Smooth muscle cell (in vitro differentiated cells): ENCODE data around the gene TMEM243. TPM values are rescaled to one million over a fixed set of nuclear protein-coding genes. Genes with fewer than 3 reads are reported as not detected.
A peak's percentile ranks its signal among the peaks of the same experiment; 100 is the strongest.

Experiments
- DNase-seq: peaks from one replicate; lab custom pipeline; 2025; ENCODE audit not compliant: unreplicated experiment; lab: John Stamatoyannopoulos, UW
- H2AFZ ChIP-seq: fragments of 200-600 bp; sonication (generic); 2 replicates; pipeline ENCODE4 v1.6.0; 2016; ENCODE audit warnings: antibody characterized with exemption, low read depth, mild to moderate bottlenecking
- H3F3A ChIP-seq: fragments of 200-600 bp; sonication (generic); 2 replicates; pipeline ENCODE4 v1.6.0; 2017; ENCODE audit warnings: antibody characterized with exemption, low read depth
- H3K27ac ChIP-seq: fragments of 200-600 bp; sonication (generic); 2 replicates; pipeline ENCODE4 v1.5.1; 2016; ENCODE audit warnings: low read depth, mild to moderate bottlenecking
- H3K27me3 ChIP-seq: fragments of 200-600 bp; sonication (generic); 2 replicates; pipeline ENCODE4 v1.6.1; 2016; ENCODE audit warnings: low read depth, mild to moderate bottlenecking
- H3K36me3 ChIP-seq: fragments of 200-600 bp; sonication (generic); 2 replicates; pipeline ENCODE4 v1.5.1; 2016; ENCODE audit warnings: low read depth
- H3K4me1 ChIP-seq: fragments of 200-600 bp; sonication (generic); 2 replicates; pipeline ENCODE4 v1.5.1; 2016; ENCODE audit warnings: low read depth
- H3K4me2 ChIP-seq: fragments of 200-600 bp; sonication (generic); 2 replicates; pipeline ENCODE4 v1.6.0; 2016; ENCODE audit warnings: mild to moderate bottlenecking
- H3K4me3 ChIP-seq: fragments of 200-600 bp; sonication (generic); 2 replicates; pipeline ENCODE4 v1.5.1; 2016; ENCODE audit warnings: mild to moderate bottlenecking
- H3K79me2 ChIP-seq: fragments of 200-600 bp; sonication (generic); 2 replicates; pipeline ENCODE4 v1.6.0; 2016; ENCODE audit warnings: low read depth, mild to moderate bottlenecking
- H3K9ac ChIP-seq: fragments of 200-600 bp; sonication (generic); 2 replicates; pipeline ENCODE4 v1.6.0; 2016; ENCODE audit warnings: low read depth
- H3K9me3 ChIP-seq: fragments of 200-600 bp; sonication (generic); replicated peaks from 2 replicates; pipeline ENCODE4 v1.5.1; 2016; ENCODE audit warnings: low read depth
- H4K20me1 ChIP-seq: fragments of 200-600 bp; sonication (generic); 2 replicates; pipeline ENCODE4 v1.6.0; 2016; ENCODE audit warnings: low read depth
- CTCF ChIP-seq: fragments of 200-600 bp; sonication (generic); IDR thresholded peaks from 2 replicates; pipeline ENCODE4 v1.5.1; 2017; ENCODE audit warnings: borderline replicate concordance, mild to moderate bottlenecking, antibody characterized with exemption; ENCODE audit not compliant: insufficient read depth, poor library complexity, severe bottlenecking
- WGBS: methylation state at CpG from one replicate; pipeline ENCODE4 v1.1.7; 2016; ENCODE audit warnings: low lambda C conversion rate; 5-methylcytosine and 5-hydroxymethylcytosine counted together
- polyA plus RNA-seq: library from polyadenylated mRNA; unstranded; fragments of >200 nt; fragmentation: Nextera tagmentation; extraction: Ambion mirVana; gene quantifications from 2 replicates; pipeline ENCODE4 v1.2.1, GENCODE V29; 2016
- total RNA-seq: library from RNA; depleted of rRNA; stranded (reverse); fragments of >200 nt; gene quantifications from 2 replicates; pipeline ENCODE4 v1.2.3, GENCODE V29; 2014

TMEM243 gene
- total and polyA plus RNA-seq, 2 experiments from 2014 or later, result 32.7 to 43.7 TPM

GRCh38 chr7:87173471-87173870 lies 46.1 kb downstream of the TMEM243 start:
- DNase-seq, result no peak
- peaks cover 79% of the 10 kb centered on the region for H4K20me1 ChIP-seq
- H3K4me3 ChIP-seq, result no peak overlapping the region
- H3K9ac ChIP-seq, result no peak overlapping the region
- no peaks in the 10 kb centered on the region for H3K27me3 ChIP-seq
- H3K4me1 ChIP-seq, result no peaks in the 10 kb centered on the region
- no peaks in the 10 kb centered on the region for H3K9me3 ChIP-seq
- H3K4me2 ChIP-seq, result no peak overlapping the region
- peaks cover 59% of the 10 kb centered on the region for H3K36me3 ChIP-seq
- WGBS, result 71% methylated on average over 1 of the region's 1 CpG
- peaks cover 40% of the 10 kb centered on the region for H3K79me2 ChIP-seq
- no peaks in the 10 kb centered on the region for H3F3A ChIP-seq
- H3K27ac ChIP-seq, result peak overlapping the region; percentile 4
- H2AFZ ChIP-seq, result no peak overlapping the region
- no peak for TF ChIP-seq CTCF

- no peaks in the 10 kb centered on the region for H3K27me3 ChIP-seq
- peaks cover 67% of the 10 kb centered on the region for H3K36me3 ChIP-seq
- no peak for DNase-seq
- TF ChIP-seq CTCF, result no peak
- H3K9ac ChIP-seq, result no peak overlapping the region
- no peak overlapping the region for H2AFZ ChIP-seq
- H3K9me3 ChIP-seq, result no peaks in the 10 kb centered on the region
- no peak overlapping the region for H3K27ac ChIP-seq
- peaks cover 5% of the 10 kb centered on the region for H3F3A ChIP-seq
- no peaks in the 10 kb centered on the region for H3K4me1 ChIP-seq
- H3K79me2 ChIP-seq, result peaks cover 32% of the 10 kb centered on the region
- H3K4me2 ChIP-seq, result no peak overlapping the region
- peaks cover 79% of the 10 kb centered on the region for H4K20me1 ChIP-seq
- no peak overlapping the region for H3K4me3 ChIP-seq
Measured at GRCh38 chr7:87171282-87171934, 48.1 kb downstream of the TMEM243 start.

GRCh38 chr7:87170828-87171227 lies 48.7 kb downstream of the TMEM243 start:
- over 99% methylated on average over 3 of the region's 3 CpGs for WGBS
- Histone ChIP-seq H2AFZ (no peak overlapping the region), H3K4me2 (no peak overlapping the region), H3K27ac (no peak overlapping the region), H3K9ac (no peak overlapping the region), H3K4me1 (no peaks in the 10 kb centered on the region), H3K79me2 (peaks cover 32% of the 10 kb centered on the region), H4K20me1 (peaks cover 79% of the 10 kb centered on the region), H3K9me3 (no peaks in the 10 kb centered on the region), H3K27me3 (no peaks in the 10 kb centered on the region), H3F3A (peaks cover 5% of the 10 kb centered on the region), H3K4me3 (no peak overlapping the region), H3K36me3 (peaks cover 67% of the 10 kb centered on the region)
- DNase-seq, result no peak
- TF ChIP-seq CTCF, result no peak

- no peak overlapping the region for H3K4me2 ChIP-seq
- no peak overlapping the region for H2AFZ ChIP-seq
- no peak for DNase-seq
- TF ChIP-seq CTCF, result no peak
- H4K20me1 ChIP-seq, result peaks cover 93% of the 10 kb centered on the region
- no peak overlapping the region for H3K27ac ChIP-seq
- no peaks in the 10 kb centered on the region for H3K4me1 ChIP-seq
- H3K9ac ChIP-seq, result no peak overlapping the region
- H3K36me3 ChIP-seq, result peaks cover 35% of the 10 kb centered on the region
- no peak overlapping the region for H3K4me3 ChIP-seq
- H3F3A ChIP-seq, result peaks cover 5% of the 10 kb centered on the region
- no peaks in the 10 kb centered on the region for H3K9me3 ChIP-seq
- H3K79me2 ChIP-seq, result peaks cover 49% of the 10 kb centered on the region
- WGBS, result 79% methylated on average over 2 of the region's 2 CpGs
- H3K27me3 ChIP-seq, result no peaks in the 10 kb centered on the region
Measured at GRCh38 chr7:87164433-87164832, 55.1 kb downstream of the TMEM243 start.
